AG09319 (cell line): Measurements from ENCODE around the gene NCOA5.

Experiments
- DNase-seq: peaks from one replicate; pipeline ENCODE4 v3.0.0-alpha.2; 2010; ENCODE audit warnings: low read depth; ENCODE audit errors: extremely low read depth
- TF ChIP-seq, protein P1 (sequence below): IDR thresholded peaks from 2 replicates; pipeline ENCODE4 v1.5.1; 2011; ENCODE audit warnings: low read depth, mild to moderate bottlenecking, inconsistent platforms, low read length, moderate library complexity

NCOA5 gene

DNA sequence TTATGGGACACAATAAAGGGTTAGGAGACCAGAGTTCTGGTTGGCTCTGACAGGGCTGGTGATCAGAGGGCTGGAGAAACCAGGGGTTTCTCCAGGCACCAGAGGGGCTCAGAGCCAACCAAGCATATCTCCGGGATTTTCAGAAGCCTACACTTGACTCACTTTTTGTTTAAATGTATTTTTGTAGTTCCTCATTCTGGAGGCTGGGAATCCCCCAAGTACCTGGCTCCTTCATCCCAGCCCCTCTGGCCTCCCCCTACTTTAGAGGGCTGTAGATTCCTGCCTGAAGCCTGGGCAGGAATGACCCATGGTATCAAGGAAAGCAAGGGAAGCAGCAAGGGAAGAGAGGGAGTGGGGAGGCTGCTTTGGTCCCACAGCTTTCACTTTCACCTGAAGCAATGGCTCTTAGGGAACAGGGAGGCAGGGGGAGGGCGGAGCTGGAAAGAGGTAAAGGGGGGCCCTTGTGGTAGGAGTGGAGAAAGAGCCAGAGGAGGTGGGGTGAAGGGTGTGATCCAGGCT lies 29.3 kb upstream of the NCOA5 start:
- TF ChIP-seq, protein P1, sequence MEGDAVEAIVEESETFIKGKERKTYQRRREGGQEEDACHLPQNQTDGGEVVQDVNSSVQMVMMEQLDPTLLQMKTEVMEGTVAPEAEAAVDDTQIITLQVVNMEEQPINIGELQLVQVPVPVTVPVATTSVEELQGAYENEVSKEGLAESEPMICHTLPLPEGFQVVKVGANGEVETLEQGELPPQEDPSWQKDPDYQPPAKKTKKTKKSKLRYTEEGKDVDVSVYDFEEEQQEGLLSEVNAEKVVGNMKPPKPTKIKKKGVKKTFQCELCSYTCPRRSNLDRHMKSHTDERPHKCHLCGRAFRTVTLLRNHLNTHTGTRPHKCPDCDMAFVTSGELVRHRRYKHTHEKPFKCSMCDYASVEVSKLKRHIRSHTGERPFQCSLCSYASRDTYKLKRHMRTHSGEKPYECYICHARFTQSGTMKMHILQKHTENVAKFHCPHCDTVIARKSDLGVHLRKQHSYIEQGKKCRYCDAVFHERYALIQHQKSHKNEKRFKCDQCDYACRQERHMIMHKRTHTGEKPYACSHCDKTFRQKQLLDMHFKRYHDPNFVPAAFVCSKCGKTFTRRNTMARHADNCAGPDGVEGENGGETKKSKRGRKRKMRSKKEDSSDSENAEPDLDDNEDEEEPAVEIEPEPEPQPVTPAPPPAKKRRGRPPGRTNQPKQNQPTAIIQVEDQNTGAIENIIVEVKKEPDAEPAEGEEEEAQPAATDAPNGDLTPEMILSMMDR, result no peak

GRCh38 chr20:46118481-46119020 lies 28.8 kb upstream of the NCOA5 start:
- DNase-seq, result peak; percentile 8
- TF ChIP-seq, protein P1, result no peak

More for the DNA sequence above, 29.3 kb upstream of the NCOA5 start:
- DNase-seq, result no peak

DNA sequence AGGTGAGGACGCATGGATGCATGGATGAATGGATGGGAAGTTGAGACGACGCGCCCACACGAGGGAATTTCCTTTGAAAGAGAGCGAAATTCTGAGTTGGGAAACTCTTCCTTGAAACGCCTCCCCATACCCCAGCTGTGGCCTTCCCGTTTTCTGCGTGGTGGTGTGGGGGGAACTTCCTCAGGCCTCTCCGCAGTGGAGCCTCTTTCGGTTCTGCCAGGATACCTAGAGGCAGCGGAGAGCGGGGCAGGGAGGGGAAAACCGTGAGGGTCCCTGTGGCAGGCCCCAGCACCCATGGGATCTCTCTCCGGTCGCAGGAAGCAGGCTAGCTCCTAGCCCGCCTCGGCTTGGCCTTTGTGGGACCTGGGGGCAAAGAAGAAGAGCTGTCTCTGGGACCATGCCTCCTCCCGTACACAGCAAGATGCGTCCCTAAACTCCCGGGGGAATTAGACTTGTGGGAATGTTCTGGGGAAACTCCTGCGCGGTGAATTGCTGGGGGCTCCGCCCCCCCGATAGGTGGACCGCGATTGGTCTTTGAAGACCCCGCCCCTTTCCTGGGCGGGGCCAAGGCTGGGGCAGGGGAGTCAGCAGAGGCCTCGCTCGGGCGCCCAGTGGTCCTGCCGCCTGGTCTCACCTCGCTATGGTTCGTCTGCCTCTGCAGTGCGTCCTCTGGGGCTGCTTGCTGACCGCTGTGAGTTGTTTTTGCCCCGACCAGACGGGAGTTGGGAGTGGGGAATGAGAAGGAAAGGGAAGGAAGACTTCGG lies 28.1 kb upstream of the NCOA5 start, which contains the start of gene CD40:
CD40 (plus strand) TSS at position 611 of the 764 bp plus-strand sequence; CDS start at position 641, 30 bp downstream.
- peak; percentile 44 for DNase-seq
- TF ChIP-seq, protein P1, result no peak

GRCh38 chr20:46114449-46114848 lies 24.7 kb upstream of the NCOA5 start:
- no peak for DNase-seq
- TF ChIP-seq, protein P1, result no peak

DNA sequence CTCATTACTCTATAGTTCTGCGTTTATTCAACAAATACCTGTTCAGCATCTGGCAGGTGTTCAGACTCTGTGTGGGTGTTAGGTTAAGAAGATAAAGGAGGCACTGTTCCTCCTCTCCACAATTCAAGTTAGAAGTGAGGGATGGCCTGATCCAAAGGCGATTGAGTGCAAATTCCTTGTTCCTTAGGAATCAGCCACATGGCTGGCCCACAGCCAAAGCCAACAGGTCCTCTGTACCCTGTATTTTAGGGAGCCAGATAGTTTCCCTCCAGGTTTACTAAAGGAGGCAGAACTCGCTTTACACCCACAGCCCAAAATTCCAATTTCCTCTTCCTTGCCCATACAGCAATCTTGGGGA lies 23.3 kb upstream of the NCOA5 start:
- DNase-seq, result no peak
- TF ChIP-seq, protein P1, result no peak

DNA sequence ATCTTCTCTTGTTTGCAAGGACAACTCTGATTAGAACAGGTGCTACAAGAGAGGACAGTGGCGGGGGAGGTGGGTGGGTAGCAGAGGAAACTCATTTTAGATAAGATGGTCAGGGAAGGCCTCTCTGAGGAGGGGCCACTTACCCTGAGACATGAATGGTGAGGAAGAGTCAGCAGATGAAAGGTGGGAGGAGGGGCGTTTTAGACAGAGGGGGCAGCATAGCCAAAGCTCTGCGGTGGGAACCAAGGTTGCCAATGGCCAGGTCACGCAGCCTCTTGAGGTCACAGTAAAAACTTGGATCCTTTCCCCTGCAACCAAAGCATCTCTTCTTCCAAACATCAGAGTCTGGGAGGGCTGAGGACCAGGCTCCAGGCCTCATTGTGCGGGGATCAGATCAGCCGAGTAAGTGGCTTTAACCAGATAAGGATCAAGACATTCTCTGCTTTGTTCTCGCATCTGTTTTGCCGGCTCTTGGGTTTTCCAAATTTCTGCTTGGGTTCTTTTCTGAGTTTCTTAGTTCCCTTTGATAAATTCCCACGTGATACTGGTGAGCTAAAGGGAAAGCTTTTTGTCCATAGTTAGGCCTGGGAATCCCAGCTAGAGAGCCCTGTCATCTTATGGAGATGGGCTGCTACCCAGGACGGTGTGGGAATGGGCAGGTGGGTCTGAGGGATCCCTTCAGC lies 22.8 kb upstream of the NCOA5 start:
- DNase-seq, result no peak
- TF ChIP-seq, protein P1, result no peak

GRCh38 chr20:46111836-46112212 lies 22.1 kb upstream of the NCOA5 start:
- TF ChIP-seq, protein P1, result no peak
- DNase-seq, result no peak
